IMR-90 (cell line): ENCODE results near the gene ICAM1. TPM values are rescaled to one million over a fixed set of nuclear protein-coding genes. Genes with fewer than 3 reads are reported as not detected.
A peak's percentile ranks its signal among the peaks of the same experiment; 100 is the strongest.

Experiments
- ATAC-seq: fragments of 200-7000 bp; cut with Tn5 transposase; 2 replicates; pipeline ENCODE4 v1.9.1; 2020; ENCODE audit warnings: low read depth, mild to moderate bottlenecking, moderate library complexity
- BruUV-seq: library from RNA; stranded (reverse); fragments of 400-500 nt; replicated peaks from 2 replicates; lab custom pipeline; 2021; lab: Mats Ljungman, UMichigan
- CTCF ChIA-PET: fragments of 300-600 bp; formaldehyde crosslinking; extraction: SDS; loops from one replicate; lab custom pipeline; 2021; ENCODE audit warnings: antibody characterized with exemption; lab: Yijun Ruan, JAX
- POLR2A ChIA-PET: fragments of 300-600 bp; sonication (Branson Sonifier 250); formaldehyde crosslinking; loops from one replicate; lab custom pipeline; 2022; ENCODE audit warnings: antibody characterized with exemption; ENCODE audit not compliant: unreplicated experiment; lab: Charles Lee
- DNase-seq: peaks from one replicate; pipeline ENCODE4 v3.0.0; 2013
- H2AFZ ChIP-seq: replicated peaks from 2 replicates; pipeline ENCODE3; 2013; ENCODE audit warnings: low read length, mild to moderate bottlenecking; ENCODE audit not compliant: poor library complexity
- H2AK5ac ChIP-seq: 2 replicates; pipeline ENCODE4 v1.6.1; 2013; ENCODE audit warnings: low read depth, low read length, inconsistent platforms
- H2AK9ac ChIP-seq: replicated peaks from 2 replicates; pipeline ENCODE3; 2013; ENCODE audit warnings: mild to moderate bottlenecking, low read depth, low read length, moderate library complexity; ENCODE audit not compliant: poor library complexity
- H2BK120ac ChIP-seq: 2 replicates; pipeline ENCODE4 v1.6.1; 2013; ENCODE audit warnings: low read depth, low read length, inconsistent platforms
- H2BK15ac ChIP-seq: 3 replicates; pipeline ENCODE4 v1.6.1; 2013; ENCODE audit warnings: low read depth, low read length, inconsistent platforms
- H2BK20ac ChIP-seq: 2 replicates; pipeline ENCODE4 v1.6.1; 2013; ENCODE audit warnings: low read depth, mild to moderate bottlenecking, inconsistent platforms, low read length, moderate library complexity
- H2BK5ac ChIP-seq: 2 replicates; pipeline ENCODE4 v1.6.1; 2013; ENCODE audit warnings: mild to moderate bottlenecking, low read depth, low read length, inconsistent platforms; ENCODE audit not compliant: poor library complexity, severe bottlenecking
- H3K14ac ChIP-seq: replicated peaks from 2 replicates; pipeline ENCODE4 v1.6.1; 2013; ENCODE audit warnings: low read depth, low read length, inconsistent platforms
- H3K18ac ChIP-seq: 2 replicates; pipeline ENCODE4 v1.6.1; 2013; ENCODE audit warnings: low read depth, low read length, control low read depth
- H3K23ac ChIP-seq: 2 replicates; pipeline ENCODE4 v1.6.1; 2013; ENCODE audit warnings: low read depth, low read length, inconsistent platforms
- H3K27ac ChIP-seq: 2 replicates; pipeline ENCODE4 v1.5.1; 2013; ENCODE audit warnings: mild to moderate bottlenecking, control low read depth, low read length; ENCODE audit not compliant: insufficient read depth
- H3K27me3 ChIP-seq: 2 replicates; pipeline ENCODE4 v1.6.1; 2013; ENCODE audit warnings: low read length; ENCODE audit not compliant: control insufficient read depth, insufficient read depth
- H3K36me3 ChIP-seq: 2 replicates; pipeline ENCODE4 v1.6.1; 2013; ENCODE audit warnings: low read length, mixed read lengths; ENCODE audit not compliant: control insufficient read depth, insufficient read depth
- H3K4ac ChIP-seq: 2 replicates; pipeline ENCODE4 v1.6.1; 2013; ENCODE audit warnings: low read depth, low read length, inconsistent platforms
- H3K4me1 ChIP-seq: 2 replicates; pipeline ENCODE4 v1.6.1; 2013; ENCODE audit warnings: low read length, mixed read lengths; ENCODE audit not compliant: control insufficient read depth, insufficient read depth
- H3K4me2 ChIP-seq: 2 replicates; pipeline ENCODE4 v1.6.1; 2013; ENCODE audit warnings: low read depth, mild to moderate bottlenecking, control low read depth, low read length, moderate library complexity
- H3K4me3 ChIP-seq: 2 replicates; pipeline ENCODE4 v1.5.1; 2013; ENCODE audit warnings: low read depth, mild to moderate bottlenecking, control low read depth, low read length, moderate library complexity; ENCODE audit not compliant: insufficient read depth
- H3K56ac ChIP-seq: 2 replicates; pipeline ENCODE4 v1.6.1; 2013; ENCODE audit warnings: low read length, inconsistent platforms; ENCODE audit not compliant: insufficient read depth; ENCODE audit errors: extremely low read depth
- H3K79me1 ChIP-seq, 2 experiments: 2 replicates each; pipeline ENCODE4 v1.6.1; 2013; ENCODE audit warnings: low read length in 2 of 2, inconsistent platforms in 1 of 2, low read depth in 1 of 2
- H3K9ac ChIP-seq: 2 replicates; pipeline ENCODE4 v1.6.1; 2013; ENCODE audit warnings: low read depth, low read length, control low read depth
- H3K9me1 ChIP-seq: 2 replicates; pipeline ENCODE4 v1.6.1; 2013; ENCODE audit warnings: low read length, inconsistent platforms; ENCODE audit not compliant: insufficient read depth
- H3K9me3 ChIP-seq: 2 replicates; pipeline ENCODE4 v1.6.1; 2013; ENCODE audit warnings: low read length; ENCODE audit not compliant: control insufficient read depth, insufficient read depth
- H4K20me1 ChIP-seq: 2 replicates; pipeline ENCODE4 v1.6.1; 2013; ENCODE audit warnings: low read length, inconsistent platforms; ENCODE audit not compliant: insufficient read depth
- H4K5ac ChIP-seq: 2 replicates; pipeline ENCODE4 v1.6.1; 2013; ENCODE audit warnings: mild to moderate bottlenecking, low read depth, low read length, control low read depth
- H4K8ac ChIP-seq, 2 experiments: 2 replicates each; pipeline ENCODE4 v1.6.1; 2013; ENCODE audit warnings: low read depth in 2 of 2, low read length in 2 of 2, control low read depth in 1 of 2, inconsistent platforms in 1 of 2
- H4K91ac ChIP-seq: 2 replicates; pipeline ENCODE4 v1.6.1; 2013; ENCODE audit warnings: low read depth, low read length, inconsistent platforms; ENCODE audit not compliant: insufficient read depth
- CHD1 ChIP-seq: IDR thresholded peaks from 2 replicates; pipeline ENCODE4 v1.6.1; 2012; ENCODE audit warnings: low read depth, low read length, improper control_type of control experiment
- MAZ ChIP-seq: IDR thresholded peaks from 2 replicates; pipeline ENCODE4 v1.6.1; 2012; ENCODE audit warnings: low read depth, mild to moderate bottlenecking, low read length, improper control_type of control experiment, moderate library complexity, borderline replicate concordance
- WGBS, 2 experiments: methylation state at CpG; one replicate each; pipeline versions ENCODE4 v1.1.5 to v1.1.7; 2013; ENCODE audit warnings: missing lambda C conversion rate in 2 of 2; ENCODE audit not compliant: insufficient read length in 1 of 2; ENCODE audit errors: extremely low coverage in 2 of 2; 5-methylcytosine and 5-hydroxymethylcytosine counted together
- dilution Hi-C: fragments of 300-500 bp; cut with HindIII; formaldehyde crosslinking; loops from one replicate; pipeline ENCODE4 v1.14.3; 2018; ENCODE audit warnings: low sequenced_read_pairs; ENCODE audit not compliant: unreplicated experiment
- in situ Hi-C: fragments of 300-500 bp; cut with MboI; formaldehyde crosslinking; loops from 3 replicates; pipeline ENCODE4 v1.14.3; 2019; ENCODE audit warnings: low sequenced_read_pairs, inconsistent platforms, mixed read lengths
- intact Hi-C: fragments of 100-400 bp; cut with micrococcal nuclease; formaldehyde crosslinking; loops from 2 replicates; pipeline ENCODE4 v1.10.0; 2022
- polyA plus RNA-seq, 3 experiments: library from polyadenylated mRNA; depleted of rRNA; stranded (reverse); fragments of >200 nt; gene quantifications; 2 replicates each; pipeline ENCODE4 v1.2.3, GENCODE V29; 2012; ENCODE audit warnings: low replicate concordance in 1 of 3
- total RNA-seq: library from RNA; depleted of rRNA; stranded (reverse); fragments of >200 nt; gene quantifications from 2 replicates; pipeline ENCODE4 v1.2.3, GENCODE V29; 2012

The ICAM1 gene
- total and polyA plus RNA-seq, 2 of the 4 experiments (the other 2 are of a cell fraction), result 10.6 to 19.1 TPM

DNA sequence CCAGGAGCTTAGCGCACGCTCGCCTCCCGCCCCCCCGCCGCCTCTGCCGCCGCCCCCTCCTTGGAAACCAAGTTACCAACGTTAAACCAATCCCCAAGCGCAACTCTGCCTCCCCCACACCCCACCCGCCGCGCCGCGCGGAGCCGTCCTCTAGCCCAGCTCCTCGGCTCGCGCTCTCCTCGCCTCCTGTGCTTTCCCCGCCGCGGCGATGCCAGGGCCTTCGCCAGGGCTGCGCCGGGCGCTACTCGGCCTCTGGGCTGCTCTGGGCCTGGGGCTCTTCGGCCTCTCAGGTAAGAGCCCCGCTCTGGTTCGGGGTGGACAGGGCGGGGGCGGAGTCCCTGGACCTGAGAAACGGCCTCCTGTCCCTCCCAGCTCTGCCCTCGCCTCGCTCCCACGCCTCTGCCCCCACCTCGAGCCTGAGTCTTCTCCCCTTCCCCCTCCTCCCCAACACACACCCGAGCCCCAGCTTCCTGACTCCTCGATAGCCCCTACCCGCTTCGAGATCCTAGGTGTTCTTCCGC, 19.0 kb downstream of the ICAM1 start, which contains the start of gene ICAM5:
TSS of gene ICAM5 (plus strand) at position 117 of the 521 bp plus-strand sequence. CDS start at position 209, 92 bp downstream.
- in situ Hi-C loops (no loop called here), dilution Hi-C loops (no loop called here), intact Hi-C loops (no loop called here)
- Histone ChIP-seq H3K36me3 (peaks cover 16% of the 10 kb centered on the region; the same call in 1 of the 2 replicates), H3K27ac (peak within 1 kb of the TSS; percentile 47), H2BK120ac (peak within 1 kb of the TSS; percentile 26), H3K23ac (peak within 1 kb of the TSS; percentile 64; the same call in 1 of the 2 replicates), H3K56ac (no peak within 1 kb of the TSS), H3K18ac (peak within 1 kb of the TSS; percentile 47), H3K79me1 (peaks cover 0 to 4% of the 10 kb centered on the region in 2 experiments; a peak in 1 of 4 replicates), H3K27me3 (no peaks in the 10 kb centered on the region; the same call in 1 of the 2 replicates), H3K9me1 (peaks cover 12% of the 10 kb centered on the region), H2AK9ac (peak within 1 kb of the TSS; percentile 88), H3K4me2 (peak within 1 kb of the TSS; percentile 96), H2AK5ac (peak within 1 kb of the TSS; percentile 86; the same call in 1 of the 2 replicates), H2AFZ (peak within 1 kb of the TSS; percentile 92), H3K9ac (peak within 1 kb of the TSS; percentile 45), H2BK15ac (peak within 1 kb of the TSS; percentile 73; the same call in 1 of the 3 replicates), H3K4me3 (peak within 1 kb of the TSS; percentile 77), H3K4ac (peak within 1 kb of the TSS; percentile 72), H2BK20ac (0 out of 2 replicates have a peak within 1 kb of the TSS, but pooled peaks have one; percentile 46), H4K91ac (peak within 1 kb of the TSS; percentile 41; the same call in 1 of the 2 replicates), H3K14ac (peak within 1 kb of the TSS; percentile 77), H4K8ac (peak within 1 kb of the TSS; percentile 59 to 82), H2BK5ac (peak within 1 kb of the TSS; percentile 58), H4K20me1 (0 out of 2 replicates have a peak, but pooled peaks cover 2% of the 10 kb centered on the region), H3K4me1 (peaks cover 24% of the 10 kb centered on the region), H3K9me3 (no peaks in the 10 kb centered on the region), H4K5ac (peak within 1 kb of the TSS; percentile 32; the same call in 1 of the 2 replicates)
- POLR2A ChIA-PET, result interaction anchor here (0.7 to 1.0 kb wide), 2 partner anchors 16 to 17 kb away, joined by 3 read pairs; no protein-coding TSS in a partner anchor
- 4% methylated on average over 14 of the region's 45 CpGs; no CpG with 5 or more reads in 1 of the 2 experiments for WGBS, 2 experiments
- ATAC-seq, result peak; percentile 10
- peak; percentile 42 for DNase-seq
- CTCF ChIA-PET, result interaction anchor here (0.8 kb wide), 1 partner anchor 99 kb away, joined by 3 read pairs; no protein-coding TSS in a partner anchor
- TF ChIP-seq CHD1, result no peak
- TF ChIP-seq MAZ, result peak; percentile 37; the same call in 1 of the 2 replicates
- BruUV-seq, result no TSS peak
